Activated CD4-positive, CD25-positive, alpha-beta regulatory T cell treated with anti-CD3 and anti-CD28 coated beads, Interleukin-2, amount 50 U/mL, for 72 hours (primary cell): ENCODE measurements around the gene SH3YL1.

Source experiments
- DNase-seq: peaks from one replicate; pipeline ENCODE4 v3.0.0; 2021

The SH3YL1 gene

GRCh38 chr2:256094-256493 is 7.7 kb downstream of the SH3YL1 start:
- no peak for DNase-seq

GRCh38 chr2:255195-255594 is 8.6 kb downstream of the SH3YL1 start:
- no peak for DNase-seq

GRCh38 chr2:254241-254640 is 9.6 kb downstream of the SH3YL1 start:
- no peak for DNase-seq

- DNase-seq: no peak
Observed at GRCh38 chr2:253202-253638, 10.6 kb downstream of the SH3YL1 start.

- no peak for DNase-seq
Observed at GRCh38 chr2:252001-252602, 11.7 kb downstream of the SH3YL1 start.

- DNase-seq: no peak
Observed at GRCh38 chr2:249538-250042, 14.2 kb downstream of the SH3YL1 start.

- DNase-seq: no peak
Observed at GRCh38 chr2:248724-249123, 15.1 kb downstream of the SH3YL1 start.

GRCh38 chr2:246489-247144 is 17.2 kb downstream of the SH3YL1 start:
- DNase-seq: no peak

- DNase-seq: no peak
Observed at GRCh38 chr2:244547-244946, 19.3 kb downstream of the SH3YL1 start.

- DNase-seq: no peak
Observed at GRCh38 chr2:238869-239268, 25.0 kb downstream of the SH3YL1 start.

GRCh38 chr2:238431-238830 is 25.4 kb downstream of the SH3YL1 start:
- no peak for DNase-seq

GRCh38 chr2:237878-238277 is 26.0 kb downstream of the SH3YL1 start:
- DNase-seq: no peak

GRCh38 chr2:236993-237539 is 26.8 kb downstream of the SH3YL1 start:
- no peak for DNase-seq

- no peak for DNase-seq
Observed at GRCh38 chr2:234421-234820, 29.4 kb downstream of the SH3YL1 start.

GRCh38 chr2:233030-233429 is 30.8 kb downstream of the SH3YL1 start:
- no peak for DNase-seq

- no peak for DNase-seq
Observed at GRCh38 chr2:231521-232185, 32.2 kb downstream of the SH3YL1 start.

GRCh38 chr2:228518-229278 is 35.1 kb downstream of the SH3YL1 start:
- DNase-seq: no peak

GRCh38 chr2:228115-228514 is 35.7 kb downstream of the SH3YL1 start:
- no peak for DNase-seq

GRCh38 chr2:223971-224760 is 39.7 kb downstream of the SH3YL1 start:
- DNase-seq: no peak

GRCh38 chr2:223451-223850 is 40.4 kb downstream of the SH3YL1 start:
- DNase-seq: no peak

- no peak for DNase-seq
Observed at GRCh38 chr2:216068-216467, 47.8 kb downstream of the SH3YL1 start.
